Mesenchymal stem cell (in vitro differentiated cells and primary cell): ENCODE measurements around the gene RBM18.
A peak's percentile ranks its signal among the peaks of the same experiment; 100 is the strongest.

Experiments
- DNase-seq: peaks from one replicate; pipeline ENCODE4 v3.0.0-alpha.2; 2013
- H2AFZ ChIP-seq: one replicate; pipeline ENCODE4 v1.6.1; 2013; ENCODE audit warnings: low read depth, mild to moderate bottlenecking, control low read depth, inconsistent platforms, low read length, moderate library complexity
- H2AK5ac ChIP-seq: 2 replicates; pipeline ENCODE4 v1.6.1; 2013; ENCODE audit warnings: low read length, moderate library complexity, mild to moderate bottlenecking, inconsistent platforms; ENCODE audit not compliant: severe bottlenecking
- H2BK120ac ChIP-seq: one replicate; pipeline ENCODE4 v1.6.1; 2013; ENCODE audit warnings: low read depth, mild to moderate bottlenecking, inconsistent platforms, low read length, moderate library complexity
- H2BK12ac ChIP-seq, 2 experiments: one replicate each; pipeline ENCODE4 v1.6.1; 2013; ENCODE audit warnings: inconsistent platforms in 2 of 2, low read length in 2 of 2, mild to moderate bottlenecking in 2 of 2, moderate library complexity in 2 of 2, control low read depth in 1 of 2
- H2BK15ac ChIP-seq: one replicate; pipeline ENCODE4 v1.6.1; 2013; ENCODE audit warnings: mild to moderate bottlenecking, low read depth, inconsistent platforms; ENCODE audit not compliant: poor library complexity, severe bottlenecking
- H2BK5ac ChIP-seq: 2 replicates; pipeline ENCODE4 v1.6.1; 2013; ENCODE audit warnings: low read depth, mild to moderate bottlenecking, low read length, control low read depth, inconsistent platforms; ENCODE audit not compliant: poor library complexity, severe bottlenecking
- H3K14ac ChIP-seq, 2 experiments: one replicate each; pipeline ENCODE4 v1.6.1; 2013; ENCODE audit warnings: inconsistent platforms in 2 of 2, low read length in 2 of 2, control low read depth in 1 of 2, mild to moderate bottlenecking in 1 of 2, moderate library complexity in 1 of 2
- H3K18ac ChIP-seq, 2 experiments: one replicate each; pipeline ENCODE4 v1.6.1; 2013; ENCODE audit warnings: inconsistent platforms in 2 of 2, low read length in 2 of 2, control low read depth in 1 of 2, low read depth in 1 of 2, mild to moderate bottlenecking in 1 of 2
- H3K23ac ChIP-seq, 2 experiments: one replicate each; pipeline ENCODE4 v1.6.1; 2013; ENCODE audit warnings: inconsistent platforms in 2 of 2, low read length in 2 of 2, mild to moderate bottlenecking in 2 of 2, moderate library complexity in 2 of 2, control low read depth in 1 of 2
- H3K27ac ChIP-seq: 2 replicates; pipeline ENCODE4 v1.5.1; 2013; ENCODE audit warnings: mild to moderate bottlenecking, moderate library complexity, low read length, control low read depth, inconsistent platforms; ENCODE audit not compliant: poor library complexity, severe bottlenecking
- H3K27me3 ChIP-seq, 2 experiments: 2 replicates each; pipeline versions ENCODE4 v1.6.1 to v1.7.0; 2013; ENCODE audit warnings: low read length in 2 of 2, mild to moderate bottlenecking in 2 of 2, moderate library complexity in 2 of 2, control low read depth in 1 of 2, inconsistent platforms in 1 of 2; ENCODE audit not compliant: control insufficient read depth in 1 of 2, insufficient read depth in 1 of 2
- H3K36me3 ChIP-seq, 2 experiments: 2 replicates each; pipeline versions ENCODE4 v1.6.1 to v1.7.0; 2013; ENCODE audit warnings: low read length in 2 of 2, control low read depth in 1 of 2, inconsistent platforms in 1 of 2, low read depth in 1 of 2, mild to moderate bottlenecking in 1 of 2; ENCODE audit not compliant: insufficient read depth in 2 of 2, control insufficient read depth in 1 of 2
- H3K4ac ChIP-seq, 2 experiments: one replicate each; pipeline ENCODE4 v1.6.1; 2013; ENCODE audit warnings: inconsistent platforms in 2 of 2, low read length in 2 of 2, mild to moderate bottlenecking in 2 of 2, moderate library complexity in 2 of 2, control low read depth in 1 of 2, low read depth in 1 of 2
- H3K4me1 ChIP-seq: 2 replicates; pipeline ENCODE4 v1.6.1; 2013; ENCODE audit warnings: low read depth, low read length, control low read depth; ENCODE audit not compliant: control insufficient read depth, insufficient read depth
- H3K4me2 ChIP-seq: 2 replicates; pipeline ENCODE4 v1.6.1; 2013; ENCODE audit warnings: low read length, mild to moderate bottlenecking, inconsistent platforms; ENCODE audit not compliant: poor library complexity, severe bottlenecking
- H3K4me3 ChIP-seq, 2 experiments: 2 replicates each; pipeline versions ENCODE4 v1.5.1 to v1.7.0; 2013; ENCODE audit warnings: low read length in 2 of 2, mild to moderate bottlenecking in 2 of 2, control low read depth in 1 of 2, low read depth in 1 of 2; ENCODE audit not compliant: insufficient read depth in 1 of 2
- H3K79me1 ChIP-seq: replicated peaks from 2 replicates; pipeline ENCODE4 v1.6.1; 2013; ENCODE audit warnings: mild to moderate bottlenecking, control low read depth, low read length, inconsistent platforms; ENCODE audit not compliant: poor library complexity, severe bottlenecking
- H3K9ac ChIP-seq: 2 replicates; pipeline ENCODE4 v1.7.0; 2013; ENCODE audit warnings: mild to moderate bottlenecking, low read length, moderate library complexity
- H3K9me3 ChIP-seq: 2 replicates; pipeline ENCODE4 v1.7.0; 2013; ENCODE audit warnings: mild to moderate bottlenecking, low read length; ENCODE audit not compliant: control insufficient read depth
- H4K8ac ChIP-seq: one replicate; pipeline ENCODE4 v1.6.1; 2013; ENCODE audit warnings: inconsistent platforms, mild to moderate bottlenecking, low read length, moderate library complexity
- H4K91ac ChIP-seq: one replicate; pipeline ENCODE4 v1.6.1; 2013; ENCODE audit warnings: mild to moderate bottlenecking, low read length, inconsistent platforms
- WGBS: methylation state at CpG from one replicate; pipeline ENCODE4 v1.1.7; 2013; ENCODE audit warnings: mixed read lengths; 5-methylcytosine and 5-hydroxymethylcytosine counted together

RBM18 gene

GRCh38 chr9:122192914-122193525, 71.6 kb downstream of the RBM18 start:
- H3K36me3 ChIP-seq = no peaks in the 10 kb centered on the region
- H4K8ac ChIP-seq = no peak overlapping the region
- peaks cover 18 to 36% of the 10 kb centered on the region in 2 experiments for H3K27me3 ChIP-seq
- H2AK5ac ChIP-seq = no peak overlapping the region
- no peak overlapping the region for H3K4me3 ChIP-seq
- no peak overlapping the region for H3K4me2 ChIP-seq
- no peak overlapping the region for H3K9ac ChIP-seq
- H3K23ac ChIP-seq = no peak overlapping the region
- H2BK120ac ChIP-seq = no peak overlapping the region
- no peak overlapping the region for H2BK15ac ChIP-seq
- no peak overlapping the region for H3K4ac ChIP-seq
- H2AFZ ChIP-seq = no peak overlapping the region
- H3K9me3 ChIP-seq = no peaks in the 10 kb centered on the region
- no peak overlapping the region for H3K14ac ChIP-seq
- DNase-seq = no peak
- no peak overlapping the region for H3K18ac ChIP-seq
- no peak overlapping the region for H2BK5ac ChIP-seq
- H3K27ac ChIP-seq = no peak overlapping the region
- 84% methylated on average over 13 of the region's 16 CpGs for WGBS
- no peak overlapping the region for H2BK12ac ChIP-seq
- H3K79me1 ChIP-seq = no peaks in the 10 kb centered on the region
- peaks cover 1% of the 10 kb centered on the region for H3K4me1 ChIP-seq
- no peak overlapping the region for H4K91ac ChIP-seq

DNA sequence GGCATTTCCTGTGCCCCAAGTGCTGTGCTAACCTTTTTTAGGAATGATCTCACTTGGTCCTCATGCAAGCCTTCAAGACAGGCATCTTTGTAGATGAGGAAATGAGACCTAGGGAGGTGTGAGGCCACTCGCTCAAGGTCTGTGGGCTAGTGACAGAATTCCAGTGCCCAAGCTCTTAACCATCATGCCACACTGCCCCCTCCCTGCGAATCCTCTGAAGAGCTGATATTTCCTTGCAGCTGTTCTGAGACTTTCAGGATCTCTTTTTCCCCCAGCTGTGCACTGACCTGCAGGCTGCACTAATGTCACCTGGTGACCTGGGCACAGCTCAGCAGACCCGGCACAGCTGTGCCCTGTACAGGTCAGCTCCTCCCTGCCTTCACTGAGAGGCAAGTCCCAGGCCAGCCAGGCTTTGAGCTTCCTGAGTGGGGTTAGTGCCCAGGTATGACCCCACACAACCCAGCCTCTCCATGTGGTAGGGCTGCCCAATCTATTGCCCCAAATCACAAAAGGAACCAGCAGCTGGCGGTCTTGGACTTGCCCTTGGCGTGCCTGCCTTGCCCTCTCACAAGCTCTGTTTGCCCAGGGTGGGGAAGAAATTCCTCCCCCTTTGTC, 72.3 kb downstream of the RBM18 start:
- no peak overlapping the region for H4K91ac ChIP-seq
- no peak overlapping the region for H3K4me2 ChIP-seq
- peak overlapping the region in 1 of 2 experiments; percentile 62 for H3K14ac ChIP-seq
- no peaks in the 10 kb centered on the region for H3K9me3 ChIP-seq
- no peak overlapping the region for H2AK5ac ChIP-seq
- no peak overlapping the region for H4K8ac ChIP-seq
- H2AFZ ChIP-seq = no peak overlapping the region
- no peak for DNase-seq
- no peak overlapping the region for H2BK120ac ChIP-seq
- peaks cover 11 to 29% of the 10 kb centered on the region in 2 experiments for H3K27me3 ChIP-seq
- H3K18ac ChIP-seq = no peak overlapping the region
- 82% methylated on average over 5 of the region's 5 CpGs for WGBS
- H2BK12ac ChIP-seq = no peak overlapping the region
- no peak overlapping the region for H3K4me3 ChIP-seq
- H3K36me3 ChIP-seq = no peaks in the 10 kb centered on the region
- H3K23ac ChIP-seq = no peak overlapping the region
- H2BK5ac ChIP-seq = no peak overlapping the region
- H3K9ac ChIP-seq = no peak overlapping the region
- no peak overlapping the region for H2BK15ac ChIP-seq
- no peaks in the 10 kb centered on the region for H3K79me1 ChIP-seq
- H3K27ac ChIP-seq = no peak overlapping the region
- H3K4me1 ChIP-seq = peaks cover under 1% of the 10 kb centered on the region
- no peak overlapping the region for H3K4ac ChIP-seq

DNA sequence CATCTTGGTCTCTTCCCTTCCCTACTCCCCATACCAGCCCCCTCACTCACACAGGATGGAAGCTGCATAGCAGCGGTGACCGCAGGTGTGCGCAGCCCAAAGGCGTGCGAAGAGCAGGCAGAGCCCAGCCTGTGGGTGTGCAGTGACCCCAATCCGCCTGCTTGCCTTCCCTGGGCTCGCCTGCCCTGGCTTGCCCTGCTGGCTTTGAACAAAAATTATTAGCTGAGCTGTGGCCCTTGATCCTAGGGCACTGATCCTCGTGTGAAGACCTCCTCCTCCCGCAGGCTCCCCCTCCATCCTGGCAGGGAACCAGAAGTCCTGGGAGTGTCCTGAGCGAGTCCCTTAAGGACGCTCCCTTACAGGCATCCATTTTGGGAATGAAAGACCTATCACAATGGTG, 73.1 kb downstream of the RBM18 start:
- WGBS = 75% methylated on average over 11 of the region's 11 CpGs
- H3K9me3 ChIP-seq = no peaks in the 10 kb centered on the region
- H2AFZ ChIP-seq = no peak overlapping the region
- no peak overlapping the region for H2BK120ac ChIP-seq
- H3K79me1 ChIP-seq = no peaks in the 10 kb centered on the region
- no peak for DNase-seq
- no peak overlapping the region for H3K14ac ChIP-seq
- H3K23ac ChIP-seq = no peak overlapping the region
- no peaks in the 10 kb centered on the region for H3K36me3 ChIP-seq
- H3K18ac ChIP-seq = no peak overlapping the region
- no peak overlapping the region for H2BK5ac ChIP-seq
- H3K4me3 ChIP-seq = no peak overlapping the region
- H2BK12ac ChIP-seq = no peak overlapping the region
- no peak overlapping the region for H4K91ac ChIP-seq
- H3K9ac ChIP-seq = no peak overlapping the region
- H2BK15ac ChIP-seq = no peak overlapping the region
- H3K27ac ChIP-seq = no peak overlapping the region
- H3K4ac ChIP-seq = no peak overlapping the region
- H3K27me3 ChIP-seq = peaks cover 8 to 25% of the 10 kb centered on the region in 2 experiments
- no peaks in the 10 kb centered on the region for H3K4me1 ChIP-seq
- H4K8ac ChIP-seq = no peak overlapping the region
- no peak overlapping the region for H3K4me2 ChIP-seq
- H2AK5ac ChIP-seq = no peak overlapping the region

DNA sequence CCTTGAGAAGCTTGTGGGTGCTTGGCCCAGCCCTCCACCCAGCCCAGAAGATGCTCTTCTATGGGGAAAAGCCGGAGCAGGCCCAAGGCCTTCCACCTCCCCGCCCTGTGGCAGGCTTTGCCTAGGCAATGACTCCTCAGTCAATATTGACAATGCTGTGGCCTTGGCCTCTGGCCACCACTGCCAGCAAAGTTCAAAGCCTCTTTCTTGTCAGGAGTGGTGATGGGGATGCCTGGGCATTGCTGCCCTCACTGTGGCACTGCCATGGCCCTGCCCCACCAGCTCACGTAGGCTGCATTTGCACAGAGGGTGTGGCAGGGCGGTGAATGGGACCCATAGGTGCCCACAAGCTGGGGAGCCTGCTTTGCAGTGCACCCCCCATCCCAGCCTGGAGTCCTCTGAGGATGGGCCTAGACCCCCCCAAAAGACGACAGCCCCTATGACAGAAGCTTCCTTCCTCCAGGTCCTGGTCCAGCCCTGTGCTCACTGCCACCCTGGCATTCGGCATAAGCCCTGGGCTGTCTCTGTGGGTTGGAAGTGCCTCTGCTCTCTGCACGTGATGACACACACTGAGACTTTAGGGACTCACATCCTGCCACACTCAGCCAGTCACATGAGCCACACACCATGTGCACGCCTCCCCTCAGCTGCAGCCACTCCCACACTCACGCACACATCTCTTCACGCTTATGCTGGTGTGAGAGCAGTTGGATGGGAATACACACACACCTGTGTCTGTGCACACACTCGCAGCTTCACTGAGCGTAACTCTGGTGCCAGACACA, 73.9 kb downstream of the RBM18 start:
- Histone ChIP-seq H3K4me2 (no peak overlapping the region), H3K4ac (no peak overlapping the region), H2BK5ac (no peak overlapping the region), H3K27ac (no peak overlapping the region), H4K8ac (no peak overlapping the region), H3K27me3 (peaks cover 14 to 25% of the 10 kb centered on the region in 2 experiments), H2BK120ac (no peak overlapping the region), H2BK12ac (no peak overlapping the region), H3K4me1 (no peaks in the 10 kb centered on the region), H2AK5ac (no peak overlapping the region), H3K14ac (peak overlapping the region in 1 of 2 experiments; percentile 23), H3K79me1 (no peaks in the 10 kb centered on the region), H3K36me3 (no peaks in the 10 kb centered on the region), H2AFZ (no peak overlapping the region), H2BK15ac (no peak overlapping the region), H3K4me3 (no peak overlapping the region), H3K18ac (no peak overlapping the region), H3K9me3 (no peaks in the 10 kb centered on the region), H3K9ac (no peak overlapping the region), H3K23ac (no peak overlapping the region), H4K91ac (no peak overlapping the region)
- 80% methylated on average over 12 of the region's 12 CpGs for WGBS
- DNase-seq = no peak
